ENCODE data around the gene C12orf57.

GRCh38 chr12:6951551-6952120 is 7.8 kb downstream of the C12orf57 start:
- TF ChIP-seq CTCF (IDR thresholded peaks at IDR 0.05), result no peak
- no peak for TF ChIP-seq ZFX (IDR thresholded peaks at IDR 0.05; ENCODE audit: borderline replicate concordance)
